HG03469 (cell line): ENCODE results near the gene NPC1.

Experiments used
- ATAC-seq: cut with Tn5 transposase; IDR thresholded peaks from one replicate; pipeline ENCODE4 v1.9.1; 2021; ENCODE audit warnings: mild to moderate bottlenecking, moderate library complexity, moderate number of reproducible peaks; ENCODE audit not compliant: unreplicated experiment

NPC1 gene

DNA sequence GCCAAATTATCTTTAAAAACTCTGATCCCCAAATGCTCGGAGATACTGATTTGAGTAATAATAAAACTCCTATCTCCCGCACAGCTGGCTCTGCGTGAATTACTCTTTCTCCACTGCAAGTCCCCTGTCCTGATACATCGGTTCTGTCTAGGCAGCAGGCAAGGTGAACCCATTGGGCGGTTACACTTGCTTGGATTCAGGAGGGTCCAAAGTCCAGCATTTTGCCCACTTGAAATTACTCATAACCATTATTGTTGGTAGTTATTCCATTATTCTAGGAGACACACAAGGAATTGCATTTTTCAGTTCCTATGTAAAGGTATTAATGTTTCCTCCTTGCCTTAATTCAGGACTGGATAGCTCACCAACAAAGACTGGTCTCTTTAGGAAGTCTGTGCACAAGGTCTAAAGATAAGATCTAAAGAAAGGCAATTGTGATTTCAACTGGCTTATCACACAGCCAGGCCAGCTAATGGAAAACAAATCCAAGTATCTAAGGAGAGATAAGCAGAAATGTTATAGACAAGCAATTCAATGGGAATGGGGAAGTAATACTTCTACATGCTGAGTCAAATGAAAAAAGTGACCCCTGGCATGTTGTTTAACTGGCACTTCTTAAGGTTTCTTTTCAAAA lies 23.2 kb upstream of the NPC1 start:
- ATAC-seq = no peak

DNA sequence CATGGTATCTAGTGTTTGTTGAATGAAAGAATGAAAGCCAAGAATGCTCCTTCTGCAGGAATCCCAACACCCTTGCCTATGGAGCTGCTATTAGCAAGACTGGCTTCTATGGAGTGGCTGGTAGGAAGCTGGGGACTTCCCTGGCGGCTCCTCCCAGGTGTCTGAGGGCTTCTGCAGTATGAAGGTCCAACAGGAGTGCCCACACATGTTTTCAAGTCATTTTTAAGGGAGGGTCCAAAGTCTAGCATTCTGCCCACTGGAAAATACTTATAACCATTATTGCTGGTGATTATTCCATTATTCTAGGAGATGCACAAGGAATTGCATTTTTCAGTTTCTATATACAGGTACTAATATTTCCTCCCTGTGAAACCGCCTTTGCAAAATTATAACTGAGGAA lies 21.9 kb upstream of the NPC1 start:
- no peak for ATAC-seq

DNA sequence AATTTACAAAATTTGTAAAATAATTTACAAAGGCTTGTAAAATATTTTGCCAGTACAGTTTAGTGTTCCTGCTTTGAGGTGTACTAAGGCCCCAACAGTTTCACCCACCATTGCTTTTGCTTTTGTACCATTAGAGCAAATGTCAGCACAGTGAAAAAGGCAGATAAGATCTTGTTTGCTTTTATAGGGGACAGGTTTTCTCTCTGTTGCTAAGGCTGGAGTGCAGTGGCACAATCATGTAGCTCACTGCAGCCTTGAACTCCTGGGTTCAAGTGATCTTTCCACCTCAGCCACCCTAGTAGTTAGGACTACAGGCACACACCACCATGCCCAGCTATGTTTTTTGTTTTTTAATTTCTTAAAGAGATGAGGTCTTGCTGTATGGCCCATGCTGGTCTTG lies 19.6 kb upstream of the NPC1 start:
- ATAC-seq = no peak

DNA sequence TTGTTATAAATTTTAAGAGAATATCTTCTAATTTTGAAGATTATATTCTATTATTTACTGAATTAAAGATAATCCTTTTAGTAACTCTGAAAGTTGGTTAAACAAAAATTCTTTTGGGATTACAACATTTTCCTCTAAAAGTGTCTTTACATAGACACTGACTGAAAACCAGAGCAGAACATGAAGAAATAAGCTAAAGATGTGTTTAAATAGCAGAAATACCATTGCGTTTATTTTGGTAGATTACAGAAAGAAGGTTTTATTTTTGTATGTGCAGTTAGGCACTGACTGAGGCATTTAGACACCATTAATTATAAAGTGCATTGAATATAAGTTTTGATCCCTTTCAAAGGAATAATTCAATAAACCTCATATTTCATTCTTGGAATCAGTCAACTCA lies 13.5 kb upstream of the NPC1 start:
- no peak for ATAC-seq

DNA sequence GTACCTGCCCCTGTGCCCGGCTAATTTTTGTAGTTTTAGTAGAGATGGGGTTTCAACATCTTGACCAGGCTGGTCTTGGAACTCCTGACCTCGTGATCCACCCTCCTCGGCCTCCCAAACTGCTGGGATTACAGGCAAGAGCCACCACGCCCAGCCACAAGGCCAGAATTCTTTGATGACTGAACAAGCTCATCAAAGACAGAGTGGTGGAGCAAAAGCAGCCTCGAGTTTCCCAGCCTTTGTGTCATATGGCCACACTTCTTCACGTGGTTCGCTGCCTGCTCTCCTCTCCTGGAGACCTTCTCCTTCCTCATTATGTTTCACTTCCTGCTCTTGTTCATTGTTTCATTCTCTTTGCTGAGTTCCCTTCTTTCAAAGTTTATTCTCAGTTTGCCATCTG lies 9.9 kb upstream of the NPC1 start:
- no peak for ATAC-seq

- ATAC-seq = no peak
Measured at GRCh38 chr18:23595591-23595990, 9.3 kb upstream of the NPC1 start.

DNA sequence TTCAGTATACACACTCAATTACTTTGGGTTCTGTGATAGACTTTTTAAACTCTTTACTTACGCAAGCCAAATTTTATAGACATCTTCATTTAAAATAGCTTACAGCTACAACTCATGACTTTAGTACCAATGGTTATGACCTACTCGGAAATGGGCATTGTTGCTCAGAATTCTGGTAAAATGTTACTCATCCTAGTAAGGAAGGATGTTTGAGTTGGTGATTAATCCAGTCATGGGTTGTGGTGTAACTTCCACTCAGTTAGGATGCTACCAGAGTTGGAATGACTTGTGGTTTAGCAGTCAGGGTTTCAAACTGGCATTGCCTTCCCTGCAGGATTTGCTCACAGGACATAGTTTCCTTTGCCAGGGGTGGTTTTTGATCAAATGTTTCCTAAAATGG lies 7.4 kb upstream of the NPC1 start:
- ATAC-seq = no peak

DNA sequence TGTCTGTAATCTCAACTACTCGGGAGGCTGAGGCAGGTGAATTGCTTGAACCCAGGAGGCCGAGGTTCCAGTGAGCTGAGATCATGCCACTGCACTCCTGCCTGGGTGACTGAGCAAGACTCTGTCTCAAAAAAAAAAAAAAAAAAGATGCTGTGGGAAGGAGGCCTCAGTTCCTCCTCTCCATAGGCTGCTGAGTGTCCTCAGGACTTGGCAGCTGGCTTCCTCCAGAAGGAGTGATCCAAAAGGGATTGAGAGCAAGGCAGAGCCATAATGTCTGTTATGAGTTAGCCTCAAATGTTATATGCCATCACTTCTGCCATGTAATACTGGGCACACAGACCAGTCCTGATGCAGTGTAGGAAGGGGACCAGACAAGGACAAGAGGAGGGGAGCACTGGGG lies 6.6 kb upstream of the NPC1 start:
- no peak for ATAC-seq

DNA sequence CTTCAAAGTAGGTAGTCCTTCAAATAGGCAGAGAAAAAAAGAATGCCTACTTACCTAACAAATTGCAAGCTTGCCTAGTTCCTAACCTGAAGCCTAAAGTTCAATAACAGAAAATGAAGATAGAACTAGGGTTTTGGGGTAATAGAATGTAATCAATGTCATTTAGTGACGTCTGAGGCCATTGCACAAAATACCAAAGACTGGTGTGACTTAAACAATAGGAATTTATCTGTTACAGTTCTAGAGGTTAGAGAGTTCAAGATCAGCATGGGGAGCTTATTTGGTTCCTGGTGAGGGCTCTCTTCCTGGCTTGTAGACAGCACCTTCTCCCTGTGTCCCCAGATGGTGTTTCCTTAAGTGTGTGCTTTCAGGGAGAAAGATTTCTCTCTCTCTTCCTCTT lies 4.7 kb upstream of the NPC1 start:
- ATAC-seq = no peak

- ATAC-seq = no peak
Measured at GRCh38 chr18:23588836-23589560, 2.7 kb upstream of the NPC1 start.

- no peak for ATAC-seq
Measured at GRCh38 chr18:23587220-23587642, 925 bp upstream of the NPC1 start.

GRCh38 chr18:23585897-23586248 lies 433 bp downstream of the NPC1 start:
- ATAC-seq = no peak

- ATAC-seq = no peak
Measured at GRCh38 chr18:23585007-23585871, 1.1 kb downstream of the NPC1 start.

DNA sequence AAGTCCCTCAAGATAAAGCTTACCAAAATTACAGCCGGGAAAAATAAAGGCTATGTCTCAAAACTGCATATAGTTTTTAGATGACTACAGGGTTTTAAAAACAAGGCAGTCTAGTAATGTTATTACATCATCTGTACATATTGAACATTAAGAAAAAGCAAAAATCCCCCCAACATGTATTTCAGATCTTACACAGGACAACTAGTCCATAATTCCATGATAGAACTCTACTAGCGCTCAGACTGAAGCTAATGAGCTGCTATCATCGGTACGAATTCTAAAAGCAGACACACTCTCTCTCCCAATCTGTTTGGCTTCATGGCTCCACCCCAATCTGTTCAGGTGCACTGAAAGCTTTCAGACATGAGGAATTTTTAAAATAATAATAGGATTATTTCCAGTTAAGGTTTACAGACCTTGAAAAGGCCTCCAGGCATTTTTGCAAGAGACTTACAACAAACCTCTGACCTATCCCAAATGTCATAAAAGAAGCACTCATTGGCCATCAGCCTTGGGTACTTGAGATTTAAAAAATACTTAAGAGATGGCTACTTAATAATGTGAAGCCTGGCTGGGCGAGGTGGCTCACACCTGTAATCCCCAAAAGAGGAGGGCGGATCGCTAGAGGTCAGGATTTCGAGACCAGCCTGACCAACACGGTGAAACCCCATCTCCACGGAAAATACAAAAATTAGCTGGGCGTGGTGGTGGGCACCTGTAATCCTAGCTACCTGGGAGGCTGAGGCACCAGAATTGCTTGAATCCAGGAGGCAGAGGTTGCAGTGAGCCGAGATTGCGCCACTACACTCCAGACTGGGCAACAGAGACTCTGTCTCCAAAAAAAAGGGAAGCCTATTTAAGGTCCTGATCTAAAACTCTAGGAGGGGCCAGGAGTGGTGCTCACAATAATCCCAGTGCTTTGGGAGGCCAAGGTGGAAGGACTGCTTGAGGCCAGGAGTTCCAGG lies 2.0 kb downstream of the NPC1 start:
- ATAC-seq = no peak

DNA sequence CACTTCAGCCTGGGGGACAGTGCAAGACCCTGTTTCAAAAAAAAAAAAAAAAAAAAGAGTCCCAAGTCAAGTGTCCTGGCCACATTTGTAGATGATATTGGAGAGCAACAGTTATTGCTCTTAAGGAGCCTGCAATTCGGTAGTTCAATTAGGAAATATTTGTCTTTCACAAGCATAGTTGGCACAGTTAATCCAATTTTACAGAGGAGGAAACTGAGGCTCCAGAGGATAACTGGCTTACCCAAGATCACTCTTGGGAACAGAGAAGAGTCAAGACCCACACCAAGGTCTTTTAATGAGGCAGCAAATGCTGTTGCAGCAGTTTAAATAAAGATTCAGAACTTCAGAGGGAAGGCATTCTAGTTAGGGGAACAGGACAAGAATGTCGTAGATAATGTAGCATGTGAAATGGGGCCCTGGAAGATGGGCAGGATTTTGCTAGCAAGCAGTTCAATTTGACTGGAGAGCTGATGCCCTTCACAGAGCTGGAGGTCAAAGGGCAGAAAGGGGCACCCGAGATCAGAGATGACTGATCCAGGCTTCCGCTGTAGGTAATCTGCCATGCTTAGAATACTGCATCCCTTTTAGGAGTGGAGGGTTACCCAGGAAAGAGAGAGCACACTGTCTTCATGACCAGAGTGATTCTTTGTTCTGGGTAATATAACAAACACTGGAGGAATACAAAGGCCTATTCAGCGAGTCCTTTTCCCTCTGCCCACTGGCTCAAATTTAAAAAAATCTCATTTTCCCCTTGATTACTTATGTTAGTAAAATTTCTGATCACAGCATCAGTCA lies 3.0 kb downstream of the NPC1 start:
- ATAC-seq = no peak

DNA sequence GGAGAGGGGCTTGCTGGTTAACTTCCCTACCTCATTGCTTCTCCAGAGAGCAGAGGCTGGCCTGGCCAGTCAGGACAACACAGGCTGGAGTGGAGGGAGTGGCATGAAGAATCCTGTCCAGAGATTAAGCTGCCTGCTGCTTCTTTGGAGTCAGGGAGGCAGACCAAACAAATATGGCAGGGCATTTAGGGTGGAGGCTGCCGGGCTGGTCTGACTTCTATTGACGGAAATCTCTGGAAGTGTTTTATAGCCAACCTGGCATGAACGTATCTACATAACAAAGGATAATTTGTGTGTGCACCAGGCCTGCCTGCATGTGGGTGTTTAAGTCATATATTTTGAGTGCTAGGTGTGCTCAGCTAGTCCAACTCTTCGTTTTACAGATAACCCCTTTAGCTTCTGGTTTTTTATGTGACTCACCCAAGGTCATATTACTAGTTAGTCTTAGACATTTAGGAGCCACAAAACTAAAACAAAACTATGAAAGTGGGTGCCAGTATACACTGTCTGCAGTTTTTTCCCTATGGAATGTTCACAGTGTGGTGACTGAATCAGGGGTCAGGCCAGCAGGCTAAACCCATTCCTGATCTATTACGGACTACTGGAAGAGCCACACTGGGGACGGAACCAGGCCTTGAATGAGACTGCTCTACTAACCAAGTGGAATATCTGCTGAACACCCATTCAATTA lies 5.5 kb downstream of the NPC1 start:
- ATAC-seq = no peak

DNA sequence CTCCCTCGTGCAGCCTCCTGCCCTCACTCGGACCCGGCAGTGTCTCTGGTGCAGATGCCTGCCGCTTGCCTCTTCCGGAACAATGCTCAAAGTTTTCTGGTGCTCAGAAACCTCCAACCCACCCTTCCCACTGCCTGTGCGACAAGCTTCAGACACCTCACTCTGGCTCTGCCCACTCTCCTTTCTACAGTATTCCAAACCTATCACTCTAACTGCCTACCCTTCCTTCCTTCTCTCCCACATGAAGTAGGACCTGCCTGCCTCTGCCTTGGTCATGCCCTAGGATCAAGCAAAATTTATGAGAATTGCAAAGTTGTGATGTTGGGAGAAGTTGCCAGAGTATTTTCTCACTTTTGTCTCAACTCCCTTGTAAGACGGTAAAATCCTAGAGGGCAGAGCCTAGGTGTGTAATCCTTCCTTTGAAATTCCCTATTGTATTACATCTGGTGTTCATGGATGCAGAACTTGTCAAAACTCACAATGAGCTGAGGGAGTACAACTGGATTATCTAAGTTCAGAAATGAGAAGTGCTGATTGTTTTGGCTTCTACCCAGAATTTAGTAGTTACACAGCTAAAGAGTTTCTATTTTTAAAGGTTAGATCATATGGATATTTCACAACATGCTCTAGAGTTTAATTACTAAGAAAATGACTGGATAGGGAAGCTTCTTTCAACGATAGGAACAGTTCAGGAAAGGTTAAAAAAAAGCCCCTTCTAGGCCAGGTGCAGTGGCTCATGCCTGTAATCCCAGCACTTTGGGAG lies 7.2 kb downstream of the NPC1 start:
- ATAC-seq = no peak

DNA sequence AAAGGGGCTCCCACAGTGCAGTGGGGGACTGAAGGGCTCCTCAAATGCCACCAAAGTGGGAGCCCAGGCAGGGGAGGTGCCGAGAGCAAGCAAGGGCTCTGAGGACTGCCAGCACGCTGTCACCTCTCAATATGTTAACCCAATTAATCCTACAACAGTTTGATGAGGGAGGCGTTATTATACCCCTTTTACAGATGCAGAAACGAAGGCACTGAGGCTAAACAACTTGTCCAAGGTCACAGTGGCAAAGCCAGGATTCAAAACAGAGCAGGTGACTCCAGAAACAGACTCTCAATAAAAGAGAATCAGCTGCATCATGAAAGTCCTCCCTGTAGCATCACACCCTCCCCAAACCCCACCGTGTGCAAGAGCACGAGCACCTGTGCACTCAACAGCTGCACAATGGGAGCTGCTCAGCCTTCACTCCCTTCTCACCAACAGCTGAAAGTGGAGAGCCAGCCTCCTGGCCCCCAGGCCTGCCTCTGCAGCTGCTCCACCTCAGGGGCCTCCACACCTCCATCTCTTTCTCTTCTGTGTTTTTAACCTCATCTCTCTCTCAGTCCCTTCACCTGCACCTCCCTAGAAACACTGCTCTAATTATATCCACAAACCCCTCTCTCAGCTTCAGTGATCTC lies 8.1 kb downstream of the NPC1 start:
- ATAC-seq = no peak
